Fibroblast of villous mesenchyme (primary cell): ENCODE results near the gene GDPD5. TPM values are rescaled to one million over a fixed set of nuclear protein-coding genes. Genes with fewer than 3 reads are reported as not detected.
A peak's percentile ranks its signal among the peaks of the same experiment; 100 is the strongest.

ENCODE experiments used
- DNase-seq: peaks from one replicate; pipeline ENCODE4 v3.0.0-alpha.2; 2010; ENCODE audit warnings: low read depth
- H3K4me3 ChIP-seq: 2 replicates; pipeline ENCODE4 v1.5.1; 2011; ENCODE audit warnings: low read depth, mild to moderate bottlenecking, low read length
- total RNA-seq: library from RNA; depleted of rRNA; stranded (reverse); fragments of >200 nt; gene quantifications from 2 replicates; pipeline ENCODE4 v1.2.3, GENCODE V29; 2012
- TF ChIP-seq, protein P1 (sequence below): IDR thresholded peaks from 2 replicates; pipeline ENCODE4 v1.5.1; 2012; ENCODE audit warnings: low read depth, mild to moderate bottlenecking, low read length; ENCODE audit not compliant: insufficient read depth

The GDPD5 gene
- total RNA-seq, 1 donor: 9.5 TPM

DNA sequence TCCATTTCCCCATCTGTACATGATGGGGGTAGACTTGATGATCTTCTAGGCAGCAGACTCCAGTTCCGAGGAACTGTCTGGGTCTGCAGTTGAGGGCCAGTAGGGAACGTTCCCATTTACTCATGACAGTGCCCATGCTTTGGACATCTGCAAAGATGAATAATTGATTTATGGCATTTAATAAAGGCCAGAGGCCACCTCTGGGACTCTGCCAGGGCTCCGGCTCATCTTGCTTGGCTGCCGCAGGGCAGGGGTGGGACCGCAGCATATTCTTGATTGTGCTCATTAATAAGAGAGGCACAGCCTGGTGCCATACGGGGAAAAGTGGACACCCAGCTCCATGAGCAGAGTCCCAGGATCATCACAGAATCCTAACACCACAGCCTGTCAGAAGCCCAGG, 64.6 kb downstream of the GDPD5 start:
- H3K4me3 ChIP-seq: no peak overlapping the region
- no peak for DNase-seq
- TF ChIP-seq, protein P1, sequence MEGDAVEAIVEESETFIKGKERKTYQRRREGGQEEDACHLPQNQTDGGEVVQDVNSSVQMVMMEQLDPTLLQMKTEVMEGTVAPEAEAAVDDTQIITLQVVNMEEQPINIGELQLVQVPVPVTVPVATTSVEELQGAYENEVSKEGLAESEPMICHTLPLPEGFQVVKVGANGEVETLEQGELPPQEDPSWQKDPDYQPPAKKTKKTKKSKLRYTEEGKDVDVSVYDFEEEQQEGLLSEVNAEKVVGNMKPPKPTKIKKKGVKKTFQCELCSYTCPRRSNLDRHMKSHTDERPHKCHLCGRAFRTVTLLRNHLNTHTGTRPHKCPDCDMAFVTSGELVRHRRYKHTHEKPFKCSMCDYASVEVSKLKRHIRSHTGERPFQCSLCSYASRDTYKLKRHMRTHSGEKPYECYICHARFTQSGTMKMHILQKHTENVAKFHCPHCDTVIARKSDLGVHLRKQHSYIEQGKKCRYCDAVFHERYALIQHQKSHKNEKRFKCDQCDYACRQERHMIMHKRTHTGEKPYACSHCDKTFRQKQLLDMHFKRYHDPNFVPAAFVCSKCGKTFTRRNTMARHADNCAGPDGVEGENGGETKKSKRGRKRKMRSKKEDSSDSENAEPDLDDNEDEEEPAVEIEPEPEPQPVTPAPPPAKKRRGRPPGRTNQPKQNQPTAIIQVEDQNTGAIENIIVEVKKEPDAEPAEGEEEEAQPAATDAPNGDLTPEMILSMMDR: no peak

- DNase-seq: no peak
- no peak overlapping the region for H3K4me3 ChIP-seq
- TF ChIP-seq, protein P1: no peak
Measured at GRCh38 chr11:75456596-75457183, 69.1 kb downstream of the GDPD5 start.

- H3K4me3 ChIP-seq: no peak overlapping the region
- TF ChIP-seq, protein P1: no peak
- no peak for DNase-seq
Measured at GRCh38 chr11:75454987-75455386, 70.8 kb downstream of the GDPD5 start.

- peak; percentile 54 for DNase-seq
- no peak overlapping the region for H3K4me3 ChIP-seq
- TF ChIP-seq, protein P1: no peak
Measured at GRCh38 chr11:75453916-75454655, 71.7 kb downstream of the GDPD5 start.

DNA sequence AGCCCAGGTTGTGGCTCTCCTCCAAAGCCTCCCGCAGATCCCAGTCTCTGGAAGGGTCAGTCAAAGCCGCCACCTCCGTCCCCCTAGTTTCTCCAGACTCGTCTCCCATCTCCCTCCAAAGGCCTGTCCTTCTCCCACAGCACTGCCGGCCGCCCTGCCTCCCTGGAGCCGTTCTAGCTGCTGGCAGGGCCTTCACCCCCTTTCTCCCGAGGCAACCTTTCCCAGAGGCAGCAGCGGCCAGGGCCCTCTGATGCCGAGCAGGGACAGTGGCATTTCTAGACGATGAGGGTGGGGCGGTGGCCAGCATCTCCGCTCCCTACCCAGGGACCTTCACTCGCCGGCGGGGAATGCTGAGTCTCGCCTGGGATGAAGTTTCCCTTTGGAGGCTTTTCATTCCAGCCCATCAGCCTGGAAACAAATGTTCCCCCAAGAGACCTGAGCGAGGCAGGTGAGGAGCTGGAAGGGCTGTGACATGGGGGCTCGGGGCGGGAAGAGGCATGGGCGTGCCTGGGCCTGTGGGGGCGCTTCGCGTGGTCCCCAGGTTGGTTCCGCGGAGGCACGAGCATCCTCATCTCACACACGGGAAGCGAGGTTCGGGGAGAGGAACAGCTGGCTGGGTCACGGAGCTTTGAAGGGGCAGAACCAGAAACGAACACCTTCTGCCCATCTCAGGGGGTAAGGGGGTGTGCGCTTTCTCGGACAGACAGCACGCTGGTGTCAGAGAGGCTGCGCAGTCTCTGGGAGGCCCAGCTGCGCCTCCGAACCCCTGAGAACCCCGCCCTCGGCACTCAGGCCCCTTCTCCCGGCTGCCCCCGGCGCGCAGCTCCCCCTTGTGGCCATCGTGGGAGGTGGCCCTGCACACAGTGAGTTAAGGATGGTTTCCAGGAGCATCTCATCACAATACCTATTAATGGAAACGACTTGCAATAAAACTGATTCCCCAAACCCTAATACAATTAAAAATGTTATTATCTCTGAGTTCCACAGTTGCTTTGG, 74.6 kb downstream of the GDPD5 start:
- TF ChIP-seq, protein P1: peak; percentile 51
- no peak for DNase-seq
- H3K4me3 ChIP-seq: no peak overlapping the region

DNA sequence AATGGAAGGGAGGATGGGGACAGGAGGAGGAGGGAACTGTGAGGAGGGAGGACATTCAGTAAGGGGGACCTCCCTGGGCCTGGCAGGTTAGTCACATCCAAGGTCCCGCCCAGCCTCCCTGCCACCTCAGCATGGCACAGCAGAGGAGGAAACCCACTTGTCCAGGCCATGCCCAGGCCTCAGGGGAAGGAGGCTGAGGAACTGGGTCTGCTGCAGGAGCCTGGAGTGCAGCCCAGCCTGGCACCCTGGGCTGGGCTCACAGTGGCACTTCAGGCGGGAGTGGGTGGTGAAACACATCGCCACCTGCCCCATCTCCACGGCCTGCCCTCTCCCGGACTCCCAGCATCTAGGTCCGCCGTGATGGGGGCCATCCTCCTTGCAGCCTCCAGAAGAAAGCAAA, 75.5 kb downstream of the GDPD5 start:
- no peak for DNase-seq
- no peak overlapping the region for H3K4me3 ChIP-seq
- TF ChIP-seq, protein P1: no peak
